ENCODE results near the gene MCUB. TPM values are rescaled to one million over a fixed set of nuclear protein-coding genes. Genes with fewer than 3 reads are reported as not detected.

MCUB gene
- total RNA-seq, 1 experiment from 2014 or later: 14.8 TPM

- H4K20me1 ChIP-seq (ENCODE audit: control insufficient read depth, insufficient read depth, insufficient read length): no peaks in the 10 kb centered on the region
- H3K9ac ChIP-seq (ENCODE audit: extremely low read depth, insufficient read length, low read length): no peak overlapping the region
- H3T11ph ChIP-seq (ENCODE audit: low read length): no peak overlapping the region
- no peak overlapping the region for H2BK12ac ChIP-seq (ENCODE audit: insufficient read length, low read depth, low read length)
- H2BK20ac ChIP-seq (ENCODE audit: low read depth, low read length, poor library complexity, severe bottlenecking): no peak overlapping the region
- H4K8ac ChIP-seq (replicated peaks; ENCODE audit: insufficient read length, low read depth, low read length): no peak overlapping the region
- no peak overlapping the region for H4K91ac ChIP-seq (ENCODE audit: insufficient read length, low read depth, low read length)
- Mint-ChIP-seq H3K36me3 (ENCODE audit: insufficient read depth in 1 of 3, low read depth in 3 of 3) (peaks cover 0 to 5% (median 0%) of the 10 kb centered on the region in 3 experiments; a peak in 2 of 7 replicates), H3K27ac (no peak overlapping the region), H3K4me1 (no peaks in the 10 kb centered on the region), H3K9me3 (no peaks in the 10 kb centered on the region), H3K27me3 (ENCODE audit: low read depth) (no peaks in the 10 kb centered on the region), H3K4me3 (no peak overlapping the region)
- no peaks in the 10 kb centered on the region for H3K27me3 ChIP-seq (ENCODE audit: insufficient read depth, low read length)
- H3K18ac ChIP-seq (ENCODE audit: insufficient read length, low read depth, low read length): no peak overlapping the region
- H3K9me3 ChIP-seq (ENCODE audit: control insufficient read depth, low read depth, low read length): no peaks in the 10 kb centered on the region
- no peak overlapping the region for H3K27ac ChIP-seq (ENCODE audit: insufficient read length, low read depth, low read length)
- H2BK5ac ChIP-seq (ENCODE audit: insufficient read length, low read length): no peak overlapping the region
- no peak overlapping the region for H3K56ac ChIP-seq (ENCODE audit: insufficient read length, low read depth, low read length)
- no peak overlapping the region for H2BK15ac ChIP-seq (ENCODE audit: low read depth, low read length)
- H2AFZ ChIP-seq (ENCODE audit: low read length): no peak overlapping the region
- no peak overlapping the region for H3K4ac ChIP-seq (ENCODE audit: low read depth, low read length)
- no peak overlapping the region for H2BK120ac ChIP-seq (ENCODE audit: low read depth, low read length, poor library complexity, severe bottlenecking)
- TF ChIP-seq CTCF (conservative IDR thresholded peaks at IDR 0.05): no peak
- no peak for DNase-seq
- H3K23ac ChIP-seq (ENCODE audit: insufficient read length, low read depth, low read length): no peak overlapping the region
- no CpG with 5 or more reads among the region's 5 CpGs for WGBS (ENCODE audit: extremely low coverage, insufficient read length, low lambda C conversion rate)
- no peaks in the 10 kb centered on the region for H3K79me2 ChIP-seq (ENCODE audit: insufficient read depth, low read length)
- no peak overlapping the region for H4K5ac ChIP-seq (ENCODE audit: insufficient read length, low read depth, low read length)
- no peaks in the 10 kb centered on the region for H3K4me1 ChIP-seq (ENCODE audit: insufficient read depth, low read length)
- H2AK5ac ChIP-seq (ENCODE audit: insufficient read length, low read length): no peak overlapping the region
- H3K4me2 ChIP-seq (ENCODE audit: insufficient read depth, insufficient read length, low read length): no peak overlapping the region
- H3K79me1 ChIP-seq (ENCODE audit: insufficient read depth, low read depth, low read length, poor library complexity, severe bottlenecking): no peaks in the 10 kb centered on the region
- H3K23me2 ChIP-seq (ENCODE audit: insufficient read length, low read depth, low read length, poor library complexity, severe bottlenecking): no peaks in the 10 kb centered on the region
- H3K14ac ChIP-seq (ENCODE audit: insufficient read depth, low read length): no peak overlapping the region
Observed at GRCh38 chr4:109547394-109547793, 12.7 kb upstream of the MCUB start.

Data from H9 (cell line).